B cell (primary cell): ENCODE data around the gene MATN1. TPM values are rescaled to one million over a fixed set of nuclear protein-coding genes. Genes with fewer than 3 reads are reported as not detected.

ENCODE experiments used
- ATAC-seq: fragments of 200-7000 bp; cut with Tn5 transposase; one replicate; pipeline ENCODE4 v1.10.0; 2021; ENCODE audit warnings: low read depth, mild to moderate bottlenecking, moderate number of reproducible peaks, moderate library complexity
- CTCF ChIA-PET: fragments of 350-600 bp; sonication (Branson Sonifier 250); formaldehyde crosslinking; loops from one replicate; lab custom pipeline; 2021; ENCODE audit warnings: antibody characterized with exemption, inconsistent platforms; lab: Charles Lee
- POLR2A ChIA-PET: fragments of 350-600 bp; sonication (Branson Sonifier 250); formaldehyde crosslinking; loops from one replicate; lab custom pipeline; 2021; ENCODE audit warnings: antibody characterized with exemption; lab: Charles Lee
- DNase-seq: peaks from one replicate; pipeline ENCODE4 v3.0.0; 2013
- H2AFZ ChIP-seq: 2 replicates; pipeline ENCODE4 v1.6.1; 2012; ENCODE audit warnings: mild to moderate bottlenecking, low read depth, low read length; ENCODE audit not compliant: insufficient read depth, poor library complexity, severe bottlenecking
- H3K27ac ChIP-seq, 2 donors: 1 replicate in 1 of 2; 2 replicates in 1 of 2; pipeline ENCODE4 v1.5.1; 2012 to 2013; ENCODE audit warnings: low read length in 2 of 2, mild to moderate bottlenecking in 2 of 2, moderate library complexity in 1 of 2
- H3K27me3 ChIP-seq, 4 experiments: fragments of 200-600 bp in 1 of 4; sonication (generic) in 1 of 4; replicated peaks in 1 of 4; 1 replicate in 2 of 4; 2 replicates in 2 of 4; pipeline versions ENCODE4 v1.6.1 to v1.7.0; 2013 to 2016; ENCODE audit warnings: low read length in 3 of 4, mild to moderate bottlenecking in 2 of 4, mixed read lengths in 1 of 4, moderate library complexity in 1 of 4; ENCODE audit not compliant: insufficient read depth in 4 of 4, control insufficient read depth in 3 of 4; ENCODE audit errors: control extremely low read depth in 1 of 4
- H3K36me3 ChIP-seq, 2 experiments: replicated peaks in 1 of 2; 1 replicate in 1 of 2; 2 replicates in 1 of 2; pipeline versions ENCODE4 v1.6.1 to v1.7.1; 2013; ENCODE audit warnings: low read length in 1 of 2; ENCODE audit not compliant: insufficient read depth in 2 of 2, control insufficient read depth in 1 of 2; ENCODE audit errors: control extremely low read depth in 1 of 2, extremely low read depth in 1 of 2
- H3K4me1 ChIP-seq, 2 donors: fragments of 200-600 bp in 1 of 2; sonication (generic) in 1 of 2; 1 replicate in 1 of 2; 2 replicates in 1 of 2; pipeline versions ENCODE4 v1.5.1 to v1.6.1; 2013 to 2017; ENCODE audit warnings: low read length in 2 of 2; ENCODE audit not compliant: control insufficient read depth in 2 of 2, insufficient read depth in 2 of 2
- H3K4me2 ChIP-seq: replicated peaks from 2 replicates; pipeline ENCODE3; 2012; ENCODE audit warnings: mild to moderate bottlenecking, low read depth, low read length; ENCODE audit not compliant: poor library complexity, severe bottlenecking
- H3K4me3 ChIP-seq, 5 experiments: fragments of 200-600 bp in 1 of 5; sonication (generic) in 1 of 5; 1 replicate in 3 of 5; 2 replicates in 2 of 5; pipeline versions ENCODE4 v1.5.1 to v1.7.0; 2011 to 2016; ENCODE audit warnings: low read length in 4 of 5, mild to moderate bottlenecking in 4 of 5, low read depth in 2 of 5, control low read depth in 1 of 5, moderate library complexity in 1 of 5; ENCODE audit not compliant: insufficient read depth in 1 of 5; ENCODE audit errors: control extremely low read depth in 1 of 5, extremely low read depth in 1 of 5
- H3K79me2 ChIP-seq: fragments of 200-600 bp; sonication (generic); one replicate; pipeline ENCODE4 v1.6.0; 2016; ENCODE audit warnings: low read length; ENCODE audit not compliant: control insufficient read depth, insufficient read depth
- H3K9ac ChIP-seq: fragments of 200-600 bp; sonication (generic); 2 replicates; pipeline ENCODE4 v1.6.1; 2017; ENCODE audit warnings: mild to moderate bottlenecking, low read length, moderate library complexity
- H3K9me3 ChIP-seq, 3 donors: one replicate each; pipeline versions ENCODE4 v1.6.1 to v1.7.1; 2013; ENCODE audit warnings: low read length in 2 of 3; ENCODE audit not compliant: control insufficient read depth in 2 of 3, insufficient read depth in 1 of 3; ENCODE audit errors: control extremely low read depth in 1 of 3
- H4K20me1 ChIP-seq: 2 replicates; pipeline ENCODE4 v1.6.0; 2012; ENCODE audit warnings: mild to moderate bottlenecking, low read length; ENCODE audit not compliant: insufficient read depth, control insufficient read depth, poor library complexity, severe bottlenecking
- H3K27ac Mint-ChIP-seq: one replicate; pipeline ENCODE4 v1.8.0; 2021; ENCODE audit warnings: mixed read lengths
- H3K27me3 Mint-ChIP-seq: one replicate; pipeline ENCODE4 v1.8.0; 2021; ENCODE audit warnings: mixed read lengths
- H3K4me1 Mint-ChIP-seq: one replicate; pipeline ENCODE4 v1.8.0; 2021; ENCODE audit warnings: mixed read lengths
- H3K4me3 Mint-ChIP-seq: one replicate; pipeline ENCODE4 v1.8.0; 2021; ENCODE audit warnings: mixed read lengths
- H3K9me3 Mint-ChIP-seq: one replicate; pipeline ENCODE4 v1.8.0; 2022; ENCODE audit warnings: mixed read lengths; ENCODE audit not compliant: insufficient read depth
- CTCF ChIP-seq: fragments of 200-600 bp; IDR thresholded peaks from one replicate; pipeline ENCODE4 v1.8.0; 2022; ENCODE audit warnings: antibody characterized with exemption, mild to moderate bottlenecking
- EZH2 ChIP-seq: IDR thresholded peaks from 2 replicates; pipeline ENCODE4 v1.6.1; 2012; ENCODE audit warnings: borderline replicate concordance, low read depth, mild to moderate bottlenecking, moderate library complexity, low read length; ENCODE audit not compliant: insufficient read depth, poor library complexity, severe bottlenecking
- WGBS: methylation state at CpG from one replicate; pipeline ENCODE4 v1.1.5; 2013; ENCODE audit warnings: missing lambda C conversion rate; ENCODE audit not compliant: insufficient coverage; 5-methylcytosine and 5-hydroxymethylcytosine counted together
- intact Hi-C: fragments of 100-400 bp; cut with micrococcal nuclease; formaldehyde crosslinking; loops from one replicate; pipeline ENCODE4 v1.10.0; 2022
- polyA plus RNA-seq: library from polyadenylated mRNA; depleted of rRNA; stranded (reverse); fragments of >200 nt; gene quantifications from 2 replicates; pipeline ENCODE4 v1.2.3, GENCODE V29; 2012
- total RNA-seq, 2 donors: library from RNA; stranded (reverse); fragments of 120-200 nt in 1 of 2; gene quantifications; 1 replicate in 1 of 2; 2 replicates in 1 of 2; pipeline versions ENCODE4 v1.2.3 to v1.2.4, GENCODE V29; 2013 to 2022

Gene MATN1
- total and polyA plus RNA-seq, 2 donors (not counting 1 experiment from before 2014, with no cell fraction given) = 2.5 to 3.2 TPM

- no peak overlapping the region for H3K4me2 ChIP-seq
Measured at GRCh38 chr1:30670240-30671060, 52.9 kb downstream of the MATN1 start.

More at GRCh38 chr1:30670240-30671060, 52.9 kb downstream of the MATN1 start:
- Histone ChIP-seq H3K4me3 (no peak overlapping the region), H3K9ac (no peak overlapping the region), H2AFZ (no peak overlapping the region), H3K79me2 (no peaks in the 10 kb centered on the region), H4K20me1 (no peaks in the 10 kb centered on the region), H3K36me3 (no peaks in the 10 kb centered on the region), H3K4me1 (no peaks in the 10 kb centered on the region), H3K27ac (no peak overlapping the region), H3K27me3 (peaks cover 0 to 12% (median 3%) of the 10 kb centered on the region in 4 experiments), H3K9me3 (peaks cover 4 to 8% (median 6%) of the 10 kb centered on the region in 3 donors)
- H3K27ac Mint-ChIP-seq = no peak overlapping the region
- ChIA-PET POLR2A (no interaction called here), CTCF (no interaction called here)
- H3K4me1 Mint-ChIP-seq = no peaks in the 10 kb centered on the region
- ATAC-seq = no peak
- DNase-seq = no peak
- WGBS = 83% methylated on average over 8 of the region's 9 CpGs
- H3K9me3 Mint-ChIP-seq = peaks cover 8% of the 10 kb centered on the region
- no peak overlapping the region for H3K4me3 Mint-ChIP-seq
- H3K27me3 Mint-ChIP-seq = peaks cover 36% of the 10 kb centered on the region
- intact Hi-C loops = no loop called here
- TF ChIP-seq EZH2 (no peak), CTCF (no peak)
